IMR-90 (cell line): ENCODE data around the gene PHF20. TPM values are rescaled to one million over a fixed set of nuclear protein-coding genes. Genes with fewer than 3 reads are reported as not detected.

Source experiments
- ATAC-seq: fragments of 200-7000 bp; cut with Tn5 transposase; 2 replicates; pipeline ENCODE4 v1.9.1; 2020; ENCODE audit warnings: low read depth, mild to moderate bottlenecking, moderate library complexity
- BruUV-seq: library from RNA; stranded (reverse); fragments of 400-500 nt; replicated peaks from 2 replicates; lab custom pipeline; 2021; lab: Mats Ljungman, UMichigan
- CTCF ChIA-PET: fragments of 300-600 bp; formaldehyde crosslinking; extraction: SDS; loops from one replicate; lab custom pipeline; 2021; ENCODE audit warnings: antibody characterized with exemption; lab: Yijun Ruan, JAX
- POLR2A ChIA-PET: fragments of 300-600 bp; sonication (Branson Sonifier 250); formaldehyde crosslinking; loops from one replicate; lab custom pipeline; 2022; ENCODE audit warnings: antibody characterized with exemption; ENCODE audit not compliant: unreplicated experiment; lab: Charles Lee
- DNase-seq: peaks from one replicate; pipeline ENCODE4 v3.0.0; 2013
- H2AFZ ChIP-seq: replicated peaks from 2 replicates; pipeline ENCODE3; 2013; ENCODE audit warnings: low read length, mild to moderate bottlenecking; ENCODE audit not compliant: poor library complexity
- H2AK5ac ChIP-seq: 2 replicates; pipeline ENCODE4 v1.6.1; 2013; ENCODE audit warnings: low read depth, low read length, inconsistent platforms
- H2AK9ac ChIP-seq: replicated peaks from 2 replicates; pipeline ENCODE3; 2013; ENCODE audit warnings: mild to moderate bottlenecking, low read depth, low read length, moderate library complexity; ENCODE audit not compliant: poor library complexity
- H2BK120ac ChIP-seq: 2 replicates; pipeline ENCODE4 v1.6.1; 2013; ENCODE audit warnings: low read depth, low read length, inconsistent platforms
- H2BK15ac ChIP-seq: 3 replicates; pipeline ENCODE4 v1.6.1; 2013; ENCODE audit warnings: low read depth, low read length, inconsistent platforms
- H2BK20ac ChIP-seq: 2 replicates; pipeline ENCODE4 v1.6.1; 2013; ENCODE audit warnings: low read depth, mild to moderate bottlenecking, inconsistent platforms, low read length, moderate library complexity
- H2BK5ac ChIP-seq: 2 replicates; pipeline ENCODE4 v1.6.1; 2013; ENCODE audit warnings: mild to moderate bottlenecking, low read depth, low read length, inconsistent platforms; ENCODE audit not compliant: poor library complexity, severe bottlenecking
- H3K14ac ChIP-seq: replicated peaks from 2 replicates; pipeline ENCODE4 v1.6.1; 2013; ENCODE audit warnings: low read depth, low read length, inconsistent platforms
- H3K18ac ChIP-seq: 2 replicates; pipeline ENCODE4 v1.6.1; 2013; ENCODE audit warnings: low read depth, low read length, control low read depth
- H3K23ac ChIP-seq: 2 replicates; pipeline ENCODE4 v1.6.1; 2013; ENCODE audit warnings: low read depth, low read length, inconsistent platforms
- H3K27ac ChIP-seq: 2 replicates; pipeline ENCODE4 v1.5.1; 2013; ENCODE audit warnings: mild to moderate bottlenecking, control low read depth, low read length; ENCODE audit not compliant: insufficient read depth
- H3K27me3 ChIP-seq: 2 replicates; pipeline ENCODE4 v1.6.1; 2013; ENCODE audit warnings: low read length; ENCODE audit not compliant: control insufficient read depth, insufficient read depth
- H3K36me3 ChIP-seq: 2 replicates; pipeline ENCODE4 v1.6.1; 2013; ENCODE audit warnings: low read length, mixed read lengths; ENCODE audit not compliant: control insufficient read depth, insufficient read depth
- H3K4ac ChIP-seq: 2 replicates; pipeline ENCODE4 v1.6.1; 2013; ENCODE audit warnings: low read depth, low read length, inconsistent platforms
- H3K4me1 ChIP-seq: 2 replicates; pipeline ENCODE4 v1.6.1; 2013; ENCODE audit warnings: low read length, mixed read lengths; ENCODE audit not compliant: control insufficient read depth, insufficient read depth
- H3K4me2 ChIP-seq: 2 replicates; pipeline ENCODE4 v1.6.1; 2013; ENCODE audit warnings: low read depth, mild to moderate bottlenecking, control low read depth, low read length, moderate library complexity
- H3K4me3 ChIP-seq: 2 replicates; pipeline ENCODE4 v1.5.1; 2013; ENCODE audit warnings: low read depth, mild to moderate bottlenecking, control low read depth, low read length, moderate library complexity; ENCODE audit not compliant: insufficient read depth
- H3K56ac ChIP-seq: 2 replicates; pipeline ENCODE4 v1.6.1; 2013; ENCODE audit warnings: low read length, inconsistent platforms; ENCODE audit not compliant: insufficient read depth; ENCODE audit errors: extremely low read depth
- H3K79me1 ChIP-seq, 2 experiments: 2 replicates each; pipeline ENCODE4 v1.6.1; 2013; ENCODE audit warnings: low read length in 2 of 2, inconsistent platforms in 1 of 2, low read depth in 1 of 2
- H3K9ac ChIP-seq: 2 replicates; pipeline ENCODE4 v1.6.1; 2013; ENCODE audit warnings: low read depth, low read length, control low read depth
- H3K9me1 ChIP-seq: 2 replicates; pipeline ENCODE4 v1.6.1; 2013; ENCODE audit warnings: low read length, inconsistent platforms; ENCODE audit not compliant: insufficient read depth
- H3K9me3 ChIP-seq: 2 replicates; pipeline ENCODE4 v1.6.1; 2013; ENCODE audit warnings: low read length; ENCODE audit not compliant: control insufficient read depth, insufficient read depth
- H4K20me1 ChIP-seq: 2 replicates; pipeline ENCODE4 v1.6.1; 2013; ENCODE audit warnings: low read length, inconsistent platforms; ENCODE audit not compliant: insufficient read depth
- H4K5ac ChIP-seq: 2 replicates; pipeline ENCODE4 v1.6.1; 2013; ENCODE audit warnings: mild to moderate bottlenecking, low read depth, low read length, control low read depth
- H4K8ac ChIP-seq, 2 experiments: 2 replicates each; pipeline ENCODE4 v1.6.1; 2013; ENCODE audit warnings: low read depth in 2 of 2, low read length in 2 of 2, control low read depth in 1 of 2, inconsistent platforms in 1 of 2
- H4K91ac ChIP-seq: 2 replicates; pipeline ENCODE4 v1.6.1; 2013; ENCODE audit warnings: low read depth, low read length, inconsistent platforms; ENCODE audit not compliant: insufficient read depth
- BHLHE40 ChIP-seq: fragments of 150-350 bp; IDR thresholded peaks from 2 replicates; pipeline ENCODE4 v1.6.1; 2016; ENCODE audit warnings: mild to moderate bottlenecking, low read depth, low read length
- CEBPB ChIP-seq: IDR thresholded peaks from 2 replicates; pipeline ENCODE4 v1.6.1; 2012; ENCODE audit warnings: low read depth, low read length, improper control_type of control experiment
- CTCF ChIP-seq: conservative IDR thresholded peaks from 2 replicates; pipeline ENCODE4 v1.5.1; 2012; ENCODE audit warnings: mild to moderate bottlenecking, low read depth, low read length, improper control_type of control experiment
- ELK1 ChIP-seq: fragments of 150-350 bp; IDR thresholded peaks from 2 replicates; pipeline ENCODE4 v1.6.1; 2016; ENCODE audit warnings: low read depth, mild to moderate bottlenecking, low read length, moderate library complexity, borderline replicate concordance
- FOS ChIP-seq: fragments of 150-350 bp; IDR thresholded peaks from 2 replicates; pipeline ENCODE4 v1.6.1; 2016; ENCODE audit warnings: low read depth, low read length
- MAFK ChIP-seq: IDR thresholded peaks from 2 replicates; pipeline ENCODE4 v1.6.1; 2012; ENCODE audit warnings: low read depth, low read length, improper control_type of control experiment
- MAZ ChIP-seq: IDR thresholded peaks from 2 replicates; pipeline ENCODE4 v1.6.1; 2012; ENCODE audit warnings: low read depth, mild to moderate bottlenecking, low read length, improper control_type of control experiment, moderate library complexity, borderline replicate concordance
- MXI1 ChIP-seq: IDR thresholded peaks from 2 replicates; pipeline ENCODE4 v1.6.1; 2012; ENCODE audit warnings: low read depth, mild to moderate bottlenecking, low read length, moderate library complexity, borderline replicate concordance
- NFE2L2 ChIP-seq: fragments of 150-350 bp; IDR thresholded peaks from 2 replicates; pipeline ENCODE4 v1.6.1; 2016; ENCODE audit warnings: low read depth, mild to moderate bottlenecking, low read length
- RAD21 ChIP-seq: IDR thresholded peaks from 2 replicates; pipeline ENCODE4 v1.6.1; 2012; ENCODE audit warnings: low read length, improper control_type of control experiment
- RCOR1 ChIP-seq: IDR thresholded peaks from 2 replicates; pipeline ENCODE4 v1.6.1; 2012; ENCODE audit warnings: mild to moderate bottlenecking, low read length, improper control_type of control experiment; ENCODE audit not compliant: insufficient replicate concordance
- RFX5 ChIP-seq: IDR thresholded peaks from 2 replicates; pipeline ENCODE4 v1.8.0; 2012; ENCODE audit warnings: low read depth, mild to moderate bottlenecking, low read length, moderate library complexity
- WGBS, 2 experiments: methylation state at CpG; one replicate each; pipeline versions ENCODE4 v1.1.5 to v1.1.7; 2013; ENCODE audit warnings: missing lambda C conversion rate in 2 of 2; ENCODE audit not compliant: insufficient read length in 1 of 2; ENCODE audit errors: extremely low coverage in 2 of 2; 5-methylcytosine and 5-hydroxymethylcytosine counted together
- dilution Hi-C: fragments of 300-500 bp; cut with HindIII; formaldehyde crosslinking; loops from one replicate; pipeline ENCODE4 v1.14.3; 2018; ENCODE audit warnings: low sequenced_read_pairs; ENCODE audit not compliant: unreplicated experiment
- in situ Hi-C: fragments of 300-500 bp; cut with MboI; formaldehyde crosslinking; loops from 3 replicates; pipeline ENCODE4 v1.14.3; 2019; ENCODE audit warnings: low sequenced_read_pairs, inconsistent platforms, mixed read lengths
- intact Hi-C: fragments of 100-400 bp; cut with micrococcal nuclease; formaldehyde crosslinking; loops from 2 replicates; pipeline ENCODE4 v1.10.0; 2022
- polyA plus RNA-seq, 3 experiments: library from polyadenylated mRNA; depleted of rRNA; stranded (reverse); fragments of >200 nt; gene quantifications; 2 replicates each; pipeline ENCODE4 v1.2.3, GENCODE V29; 2012; ENCODE audit warnings: low replicate concordance in 1 of 3
- total RNA-seq: library from RNA; depleted of rRNA; stranded (reverse); fragments of >200 nt; gene quantifications from 2 replicates; pipeline ENCODE4 v1.2.3, GENCODE V29; 2012

PHF20 gene
- total and polyA plus RNA-seq, 2 of the 4 experiments (the other 2 are of a cell fraction): 22.0 to 22.5 TPM

GRCh38 chr20:35934050-35934449 lies 162.2 kb downstream of the PHF20 start:
- no peak overlapping the region for H2AK5ac ChIP-seq
- H4K20me1 ChIP-seq: no peaks in the 10 kb centered on the region
- H4K8ac ChIP-seq: no peak overlapping the region
- WGBS, 2 experiments: 83% methylated on average over 1 of the region's 4 CpGs; no CpG with 5 or more reads in 1 of the 2 experiments
- H3K4me1 ChIP-seq: peaks cover 3% of the 10 kb centered on the region; the same call in 1 of the 2 replicates
- CTCF ChIA-PET: no interaction called here
- peaks cover 7 to 23% of the 10 kb centered on the region in 2 experiments; a peak in 3 of 4 replicates for H3K79me1 ChIP-seq
- H4K91ac ChIP-seq: no peak overlapping the region
- in situ Hi-C loops: no loop called here
- H3K4ac ChIP-seq: no peak overlapping the region
- peaks cover 25% of the 10 kb centered on the region for H3K36me3 ChIP-seq
- no peak overlapping the region for H2AK9ac ChIP-seq
- H3K27ac ChIP-seq: no peak overlapping the region
- H2BK15ac ChIP-seq: no peak overlapping the region
- no peak for DNase-seq
- no peak overlapping the region for H4K5ac ChIP-seq
- no peak overlapping the region for H3K18ac ChIP-seq
- intact Hi-C loops: no loop called here
- no peak for TF ChIP-seq RAD21
- TF ChIP-seq MXI1: no peak
- no peak for TF ChIP-seq RCOR1
- no peak for TF ChIP-seq MAFK
- TF ChIP-seq NFE2L2: no peak
- TF ChIP-seq CEBPB: no peak
- no peak for TF ChIP-seq RFX5
- no peak for TF ChIP-seq ELK1
- no peak for TF ChIP-seq MAZ
- TF ChIP-seq CTCF: no peak
- no peak for TF ChIP-seq BHLHE40
- TF ChIP-seq FOS: no peak
- no peak for ATAC-seq
- POLR2A ChIA-PET: no interaction called here
- BruUV-seq: no TSS peak
- no peak overlapping the region for H3K23ac ChIP-seq
- no peak overlapping the region for H3K4me3 ChIP-seq
- H3K56ac ChIP-seq: no peak overlapping the region
- H3K9me3 ChIP-seq: no peaks in the 10 kb centered on the region
- no peak overlapping the region for H3K9ac ChIP-seq
- no peak overlapping the region for H2BK120ac ChIP-seq
- dilution Hi-C loops: no loop called here
- no peak overlapping the region for H2BK5ac ChIP-seq
- H3K4me2 ChIP-seq: no peak overlapping the region
- H2BK20ac ChIP-seq: no peak overlapping the region
- H3K9me1 ChIP-seq: peaks cover 3% of the 10 kb centered on the region; the same call in 1 of the 2 replicates
- no peak overlapping the region for H3K14ac ChIP-seq
- no peaks in the 10 kb centered on the region for H3K27me3 ChIP-seq
- no peak overlapping the region for H2AFZ ChIP-seq
